Mucosa of descending colon (tissue), 3 donors: Measurements from ENCODE around the gene PDE3A. TPM values are rescaled to one million over a fixed set of nuclear protein-coding genes. Genes with fewer than 3 reads are reported as not detected.

Source experiments
- ATAC-seq: fragments of 200-7000 bp; cut with Tn5 transposase; one replicate; pipeline ENCODE4 v1.9.1; 2020; ENCODE audit warnings: mild to moderate bottlenecking, moderate library complexity
- DNase-seq, 3 donors: peaks; one replicate each; pipeline ENCODE4 v3.0.0-alpha.2; 2020
- H3K36me3 ChIP-seq: fragments of 200-600 bp; one replicate; pipeline ENCODE4 v1.8.0; 2021; ENCODE audit warnings: low read depth, mild to moderate bottlenecking
- H3K4me1 ChIP-seq: fragments of 200-600 bp; one replicate; pipeline ENCODE4 v1.8.0; 2021; ENCODE audit warnings: low read depth, mild to moderate bottlenecking
- H3K4me3 ChIP-seq: fragments of 200-600 bp; one replicate; pipeline ENCODE4 v1.8.0; 2021; ENCODE audit warnings: mild to moderate bottlenecking
- H3K9me3 ChIP-seq: fragments of 200-600 bp; one replicate; pipeline ENCODE4 v1.8.0; 2021; ENCODE audit warnings: mild to moderate bottlenecking
- CTCF ChIP-seq: fragments of 200-600 bp; IDR thresholded peaks from one replicate; pipeline ENCODE4 v1.8.0; 2022; ENCODE audit warnings: antibody characterized with exemption, mild to moderate bottlenecking
- intact Hi-C, 2 donors: fragments of 100-400 bp; cut with DNase I in 1 of 2; cut with micrococcal nuclease in 1 of 2; formaldehyde crosslinking; loops; one replicate each; pipeline versions ENCODE4 v1.11.0 to v1.11.1; 2022; cut with DNase I, micrococcal nuclease
- total RNA-seq, 3 donors: library from RNA; stranded (reverse); fragmentation: NEBNext Ultra II Directional in 2 of 3; extraction: Animal tissue kit (Norgen Biotek cat#: 25700) in 2 of 3; gene quantifications; one replicate each; pipeline versions ENCODE4 v1.2.1 to v1.2.4, GENCODE V29; 2021 to 2023
- donor health status: DM: no; HTN: no; CAD: no; lungs with moderate emphysema.
- donor health status: DM: no; HTN: no; CAD: no.
- donor health status: DM: no; HTN: yes; CAD: no.

Gene PDE3A
- total RNA-seq, 3 donors from 2014 or later, result 47.2 to 84.1 (median 83.9) TPM

GRCh38 chr12:20514598-20514997 is 146.3 kb downstream of the PDE3A start:
- Histone ChIP-seq H3K36me3 (no peaks in the 10 kb centered on the region), H3K4me3 (no peak overlapping the region), H3K4me1 (no peaks in the 10 kb centered on the region), H3K9me3 (no peaks in the 10 kb centered on the region)
- no peak for TF ChIP-seq CTCF
- DNase-seq, result no peak
- ATAC-seq, result no peak
- intact Hi-C loops, result no loop called here

GRCh38 chr12:20520532-20520931 is 152.2 kb downstream of the PDE3A start:
- H3K9me3 ChIP-seq, result no peaks in the 10 kb centered on the region
- H3K4me1 ChIP-seq, result no peaks in the 10 kb centered on the region
- ATAC-seq (no peak), DNase-seq (no peak)
- no peaks in the 10 kb centered on the region for H3K36me3 ChIP-seq
- intact Hi-C loops, result no loop called here
- TF ChIP-seq CTCF, result no peak
- no peak overlapping the region for H3K4me3 ChIP-seq

GRCh38 chr12:20523658-20524057 is 155.3 kb downstream of the PDE3A start:
- Histone ChIP-seq H3K4me1 (no peaks in the 10 kb centered on the region), H3K36me3 (no peaks in the 10 kb centered on the region), H3K9me3 (no peaks in the 10 kb centered on the region), H3K4me3 (no peak overlapping the region)
- DNase-seq (no peak), ATAC-seq (no peak)
- no peak for TF ChIP-seq CTCF
- intact Hi-C loops, result no loop called here

- H3K4me3 ChIP-seq, result no peak overlapping the region
- ATAC-seq (no peak), DNase-seq (no peak)
- intact Hi-C loops, result no loop called here
- no peaks in the 10 kb centered on the region for H3K4me1 ChIP-seq
- no peak for TF ChIP-seq CTCF
- H3K36me3 ChIP-seq, result no peaks in the 10 kb centered on the region
- no peaks in the 10 kb centered on the region for H3K9me3 ChIP-seq
These were observed 155.8 kb downstream of the PDE3A start for GRCh38 chr12:20524113-20524512.

GRCh38 chr12:20525064-20525610 is 156.8 kb downstream of the PDE3A start:
- no peak for DNase-seq
- TF ChIP-seq CTCF, result no peak
- ATAC-seq, result peak; percentile 72
- no peak overlapping the region for H3K4me3 ChIP-seq
- H3K36me3 ChIP-seq, result no peaks in the 10 kb centered on the region
- no peaks in the 10 kb centered on the region for H3K4me1 ChIP-seq
- intact Hi-C loops, result no loop called here
- no peaks in the 10 kb centered on the region for H3K9me3 ChIP-seq
